HG03558 (cell line): Measurements from ENCODE around the gene MGA.

ENCODE experiments used
- ATAC-seq: cut with Tn5 transposase; IDR thresholded peaks from one replicate; pipeline ENCODE4 v1.9.1; 2021; ENCODE audit warnings: moderate number of reproducible peaks; ENCODE audit not compliant: unreplicated experiment; ENCODE audit errors: extremely low read depth

The MGA gene

GRCh38 chr15:41656188-41656587, 4.0 kb upstream of the MGA start:
- ATAC-seq = no peak

GRCh38 chr15:41658689-41659088, 1.5 kb upstream of the MGA start:
- no peak for ATAC-seq

- ATAC-seq = no peak
Observed at GRCh38 chr15:41659190-41659589, 1.0 kb upstream of the MGA start.

- ATAC-seq = no peak
Observed at GRCh38 chr15:41659855-41660234, 360 bp upstream of the MGA start.

GRCh38 chr15:41661078-41661517, 893 bp downstream of the MGA start:
- no peak for ATAC-seq

GRCh38 chr15:41661518-41662225, 1.5 kb downstream of the MGA start:
- ATAC-seq = no peak

GRCh38 chr15:41666353-41666920, 6.2 kb downstream of the MGA start:
- no peak for ATAC-seq

GRCh38 chr15:41669701-41670100, 9.5 kb downstream of the MGA start:
- no peak for ATAC-seq

GRCh38 chr15:41671656-41672648, 11.7 kb downstream of the MGA start:
- ATAC-seq = no peak

GRCh38 chr15:41675337-41675736, 15.1 kb downstream of the MGA start:
- no peak for ATAC-seq

- ATAC-seq = no peak
Observed at GRCh38 chr15:41678742-41679141, 18.5 kb downstream of the MGA start.

GRCh38 chr15:41683955-41684354, 23.8 kb downstream of the MGA start:
- ATAC-seq = no peak

GRCh38 chr15:41688671-41689070, 28.5 kb downstream of the MGA start:
- no peak for ATAC-seq

GRCh38 chr15:41689083-41689482, 28.9 kb downstream of the MGA start:
- no peak for ATAC-seq

- ATAC-seq = no peak
Observed at GRCh38 chr15:41689834-41690233, 29.6 kb downstream of the MGA start.

GRCh38 chr15:41690636-41691035, 30.4 kb downstream of the MGA start:
- ATAC-seq = no peak

GRCh38 chr15:41691471-41691870, 31.3 kb downstream of the MGA start:
- no peak for ATAC-seq

- ATAC-seq = no peak
Observed at GRCh38 chr15:41692049-41692448, 31.8 kb downstream of the MGA start.

GRCh38 chr15:41693757-41694156, 33.6 kb downstream of the MGA start:
- ATAC-seq = no peak

- peak; percentile 65 for ATAC-seq
Observed at GRCh38 chr15:41695750-41696436, 35.7 kb downstream of the MGA start.
